GM18505 (cell line): Measurements from ENCODE around the gene ASCC3.
A peak's percentile ranks its signal among the peaks of the same experiment; 100 is the strongest.
"Not testable (repeated sequence)": the region's sequence is repeated elsewhere in the genome, so short reads cannot be mapped to it uniquely, and the experiment has no call there.

Source experiments
- ATAC-seq: cut with Tn5 transposase; IDR thresholded peaks from one replicate; pipeline ENCODE4 v1.9.1; 2021; ENCODE audit not compliant: unreplicated experiment
- POLR2A ChIP-seq: IDR thresholded peaks from 4 replicates; pipeline ENCODE4 v1.6.1; 2011; ENCODE audit warnings: borderline replicate concordance; ENCODE audit not compliant: insufficient read depth, insufficient read length; ENCODE audit errors: extremely low read depth

Gene ASCC3

GRCh38 chr6:100665041-100665380 is 216.1 kb downstream of the ASCC3 start:
- TF ChIP-seq POLR2A, result no peak
- ATAC-seq, result peak; percentile 99

GRCh38 chr6:100664274-100665040 is 216.7 kb downstream of the ASCC3 start:
- TF ChIP-seq POLR2A, result no peak
- peak; percentile 20 for ATAC-seq

DNA sequence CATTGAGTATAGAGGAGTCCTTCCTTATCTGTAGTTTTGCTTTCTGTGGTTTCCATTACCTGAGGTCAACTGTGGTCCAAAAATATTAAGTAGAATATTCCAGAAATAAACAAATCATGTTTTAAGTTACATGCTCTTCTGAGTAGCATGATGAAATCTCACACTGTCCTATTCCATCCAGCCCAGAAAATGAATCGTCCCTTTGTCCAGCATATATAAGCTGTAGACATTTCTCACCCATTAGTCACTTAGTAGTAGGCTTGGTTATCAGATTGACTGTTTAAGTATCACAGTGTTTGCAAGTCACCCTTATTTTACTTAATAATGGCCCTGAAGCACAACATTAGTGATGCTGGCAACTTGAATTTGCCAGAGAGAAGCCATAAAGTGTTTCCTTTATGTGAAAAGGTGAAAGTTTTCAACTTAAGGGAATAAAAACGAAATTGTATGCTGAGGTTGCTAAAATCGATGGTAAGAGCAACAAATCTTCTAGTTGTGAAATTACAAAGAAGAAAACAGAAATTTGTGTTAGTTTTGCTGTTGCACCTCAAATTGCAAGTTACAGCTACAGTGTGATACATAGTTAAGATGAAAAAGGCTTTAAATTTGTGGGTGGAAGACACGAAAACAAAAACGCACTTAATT is 217.8 kb downstream of the ASCC3 start:
- no peak for TF ChIP-seq POLR2A
- no peak for ATAC-seq

DNA sequence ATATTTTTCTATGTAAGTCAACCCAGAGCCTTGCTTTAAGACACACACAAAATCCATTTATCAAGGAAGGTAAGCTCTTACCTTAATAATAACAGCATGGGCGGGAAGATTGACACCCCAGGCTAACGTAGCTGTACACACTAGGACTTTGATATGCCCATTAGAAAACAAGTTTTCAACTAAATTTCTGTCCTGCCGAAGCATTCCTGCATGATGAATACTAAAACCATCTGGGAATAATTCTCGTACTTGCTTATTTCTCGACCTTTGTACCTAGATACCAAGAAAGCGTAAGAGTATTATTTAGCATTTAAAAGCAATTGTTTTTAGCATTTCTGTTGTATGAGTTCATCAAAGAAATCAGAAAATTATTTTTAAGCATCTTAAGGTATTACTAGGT is 218.9 kb downstream of the ASCC3 start:
- ATAC-seq, result no peak
- no peak for TF ChIP-seq POLR2A

- no peak for TF ChIP-seq POLR2A
These were observed 222.6 kb downstream of the ASCC3 start for GRCh38 chr6:100658486-100658885.

DNA sequence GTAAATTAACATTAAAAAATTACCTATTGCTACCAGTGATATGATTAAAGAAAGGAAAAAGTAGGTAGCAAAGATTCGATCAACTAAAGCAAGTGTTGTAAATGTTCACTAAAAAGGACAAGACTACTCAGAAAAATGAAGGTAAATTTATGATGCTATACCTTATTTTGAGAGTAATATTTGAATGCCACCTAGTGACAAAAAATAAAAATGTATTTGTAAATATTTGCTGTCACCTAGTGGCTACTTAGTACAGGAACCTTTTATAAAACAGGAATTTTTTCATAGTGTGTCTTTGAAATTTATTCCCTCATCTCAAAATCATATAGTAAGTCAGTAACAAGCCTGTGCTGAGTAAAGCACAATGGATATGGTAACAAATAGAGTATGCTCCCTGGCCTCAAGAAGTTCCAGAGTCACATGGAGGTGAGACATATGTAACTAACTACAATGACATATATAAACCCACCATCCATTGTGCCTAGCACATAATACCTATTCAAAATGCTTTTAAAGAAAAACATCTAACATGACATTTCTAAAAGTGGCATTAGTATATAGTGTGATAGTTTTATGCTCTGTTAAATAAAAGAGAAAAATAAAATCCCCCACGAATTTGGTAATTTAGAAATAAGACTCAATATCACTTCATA is 223.3 kb downstream of the ASCC3 start:
- ATAC-seq, result peak; percentile 64
- no peak for TF ChIP-seq POLR2A

More at GRCh38 chr6:100658486-100658885, 222.6 kb downstream of the ASCC3 start:
- no peak for ATAC-seq

- not testable (repeated sequence) for ATAC-seq
These were observed 240.0 kb downstream of the ASCC3 start for GRCh38 chr6:100641147-100641546.

DNA sequence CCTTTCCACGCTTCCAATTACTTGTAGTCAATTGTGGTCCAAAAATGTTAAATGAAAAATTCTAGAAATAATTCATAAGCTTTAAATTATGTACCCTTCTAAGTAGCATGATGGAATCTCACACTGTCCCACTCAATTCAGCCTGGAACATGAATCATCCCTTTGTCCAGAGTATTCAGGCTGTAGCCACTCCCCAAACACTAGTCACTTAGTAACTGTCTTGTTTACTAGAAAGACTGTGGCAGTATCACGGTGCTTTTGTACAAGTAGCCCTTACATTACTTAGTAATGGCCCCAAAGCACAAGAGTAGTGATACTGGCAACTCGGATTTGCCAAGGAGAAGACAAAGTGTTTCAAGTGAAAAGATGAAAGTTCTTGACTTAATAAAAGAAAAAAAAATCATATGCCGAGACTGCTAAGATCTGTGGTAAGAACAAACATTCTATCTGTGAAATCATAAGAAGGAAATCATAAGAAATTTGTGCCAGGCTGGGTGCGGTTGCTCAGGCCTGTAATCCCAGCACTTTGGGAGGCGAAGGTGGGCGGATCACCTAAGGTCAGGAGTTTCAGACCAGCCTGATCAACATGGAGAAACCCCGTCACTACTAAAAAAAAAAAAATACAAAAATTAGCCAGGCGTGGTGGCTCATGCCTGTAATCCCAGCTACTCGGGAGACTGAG is 247.9 kb downstream of the ASCC3 start:
- no peak for TF ChIP-seq POLR2A
- ATAC-seq, result no peak

DNA sequence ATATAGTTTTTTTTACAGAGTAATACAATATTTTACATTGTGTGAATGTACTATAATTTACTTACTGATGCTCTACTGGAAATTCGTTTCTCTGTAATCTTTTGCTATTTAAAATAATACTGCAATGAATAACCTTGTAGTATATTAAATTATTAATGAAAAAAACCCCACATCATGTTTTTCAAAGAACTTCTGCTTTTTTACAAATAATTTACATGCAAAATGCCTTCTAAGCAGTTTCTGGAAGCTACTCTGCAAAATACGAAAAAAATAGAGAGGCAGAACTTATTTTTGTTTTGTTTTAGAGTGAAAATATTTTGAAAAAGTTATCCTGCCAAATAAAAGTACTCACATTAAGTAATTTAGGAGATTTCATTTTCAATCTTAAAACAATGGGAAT is 250.6 kb downstream of the ASCC3 start:
- no peak for ATAC-seq

DNA sequence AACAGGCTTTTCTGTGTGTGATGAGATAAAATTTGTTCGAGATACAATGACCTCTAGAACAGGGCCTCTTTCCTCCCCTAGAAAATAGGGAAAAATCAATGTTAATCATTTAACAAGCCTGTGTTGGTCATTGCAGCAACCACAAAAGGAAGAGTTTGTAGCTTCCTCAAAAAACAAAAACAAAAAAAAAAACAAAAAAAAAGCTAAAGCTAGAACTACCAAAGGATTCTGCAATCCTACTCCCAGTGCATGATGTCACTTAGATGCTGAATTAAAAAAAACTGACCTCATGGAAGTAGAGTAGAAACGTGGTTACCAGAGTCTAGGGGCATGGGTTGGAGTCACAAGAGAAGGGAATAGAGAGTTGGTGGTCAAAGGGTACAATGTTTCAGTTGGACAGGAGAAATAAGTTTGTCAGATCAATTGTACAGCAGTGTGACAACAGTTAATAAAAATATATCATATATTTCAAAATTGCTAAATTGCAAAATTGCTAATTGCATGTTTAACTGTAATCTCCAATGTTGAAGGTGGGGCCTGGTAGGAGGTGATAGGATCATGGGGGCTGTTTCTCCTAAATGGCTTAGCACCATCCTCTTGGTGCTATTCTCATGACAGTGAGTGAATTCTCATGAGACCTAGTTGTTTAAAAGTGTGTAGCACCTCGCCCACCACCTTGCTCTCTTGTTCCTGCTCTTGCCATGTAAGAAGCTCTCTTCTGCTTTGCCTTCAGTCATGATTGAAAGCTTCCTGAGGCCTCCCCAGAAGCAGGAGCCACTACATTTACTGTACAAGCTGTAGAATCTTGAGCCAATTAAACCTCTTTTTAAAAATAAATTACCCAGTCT is 253.0 kb downstream of the ASCC3 start:
- ATAC-seq, result no peak
- TF ChIP-seq POLR2A, result no peak

More for the DNA sequence above, 250.6 kb downstream of the ASCC3 start:
- no peak for TF ChIP-seq POLR2A

DNA sequence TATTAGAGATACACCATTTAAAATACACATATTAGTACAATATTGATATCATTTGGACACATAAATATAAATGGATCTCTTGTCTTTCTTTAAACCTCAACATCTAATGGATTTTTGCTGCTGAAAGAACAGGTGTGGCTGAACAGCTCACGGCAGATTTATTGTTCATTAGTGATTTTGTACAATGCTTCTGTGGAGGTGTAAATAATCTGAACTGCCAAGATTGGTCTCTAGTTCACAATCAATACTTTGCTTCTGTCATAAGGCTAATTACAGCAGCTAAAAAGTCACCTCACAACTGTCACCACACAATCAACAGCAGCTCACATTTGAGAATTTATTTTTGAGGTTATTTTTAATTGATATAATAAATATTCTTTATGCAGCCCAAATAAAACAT is 254.4 kb downstream of the ASCC3 start:
- TF ChIP-seq POLR2A, result no peak

GRCh38 chr6:100622907-100623692 is 258.0 kb downstream of the ASCC3 start:
- TF ChIP-seq POLR2A, result no peak
- ATAC-seq, result no peak

More for the DNA sequence above, 254.4 kb downstream of the ASCC3 start:
- no peak for ATAC-seq
